OCI-M2 (cell line): Measurements from ENCODE around the gene SHISA5.
"Not testable (repeated sequence)": the region's sequence is repeated elsewhere in the genome, so short reads cannot be mapped to it uniquely, and the experiment has no call there.

ENCODE experiments used
- DNase-seq: peaks from one replicate; lab custom pipeline; 2025; ENCODE audit not compliant: unreplicated experiment; lab: John Stamatoyannopoulos, UW

Gene SHISA5

GRCh38 chr3:48461767-48462166 lies 42.2 kb downstream of the SHISA5 start:
- not testable (repeated sequence) for DNase-seq

DNA sequence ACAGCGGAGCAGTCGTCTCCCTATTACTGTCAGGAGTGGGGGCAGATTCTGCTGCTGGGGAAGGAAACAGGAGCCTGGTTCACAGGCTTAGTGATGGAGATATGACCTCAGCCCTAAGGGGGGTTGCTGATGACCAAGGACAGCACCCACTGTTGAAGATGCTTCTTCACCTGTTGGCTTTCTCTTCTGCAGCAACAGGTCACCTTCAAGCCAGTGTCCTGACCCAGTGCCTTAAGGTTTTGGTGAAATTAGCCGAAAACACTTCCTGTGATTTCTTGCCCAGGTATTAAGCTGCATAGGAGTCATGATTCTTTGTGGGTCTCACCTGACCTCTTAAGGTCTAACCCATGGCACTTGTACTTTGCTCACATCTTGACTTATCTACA lies 43.5 kb downstream of the SHISA5 start:
- no peak for DNase-seq

DNA sequence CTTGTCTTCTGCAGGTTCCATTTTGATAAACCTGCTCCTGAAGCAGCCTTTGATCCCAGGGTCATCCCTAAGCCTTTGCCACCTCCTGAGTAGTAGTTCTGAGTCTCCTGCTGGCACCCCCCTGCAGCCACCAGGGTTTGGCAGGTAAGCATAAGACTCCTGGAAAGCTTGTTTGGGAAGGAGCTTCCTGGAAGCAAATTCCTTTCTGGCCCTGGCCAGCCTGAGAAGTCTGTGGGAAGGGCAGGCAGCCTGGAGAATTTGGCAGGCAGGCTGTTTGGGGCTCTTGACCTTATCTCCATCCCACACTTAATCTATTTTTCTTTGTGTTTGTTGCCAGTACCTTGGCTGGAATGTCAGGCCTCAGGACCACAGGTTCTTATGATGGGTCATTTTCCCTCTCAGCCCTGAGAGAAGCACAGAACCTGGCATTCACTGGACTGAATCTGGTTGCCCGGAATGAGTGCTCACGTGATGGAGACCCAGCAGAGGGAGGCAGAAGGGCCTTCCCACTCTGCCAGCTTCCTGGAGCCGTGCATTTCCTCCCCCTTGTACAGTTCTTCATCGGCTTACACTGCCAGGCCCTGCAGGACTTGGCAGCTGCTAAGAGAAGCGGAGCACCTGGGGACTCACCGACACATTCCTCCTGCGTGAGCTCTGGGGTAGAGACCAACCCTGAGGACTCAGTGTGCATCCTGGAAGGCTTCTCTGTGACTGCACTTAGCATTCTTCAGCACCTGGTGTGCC lies 44.0 kb downstream of the SHISA5 start:
- DNase-seq, result no peak

- DNase-seq, result no peak
Measured at GRCh38 chr3:48459331-48459730, 44.6 kb downstream of the SHISA5 start.

GRCh38 chr3:48456456-48456855 lies 47.5 kb downstream of the SHISA5 start:
- no peak for DNase-seq

DNA sequence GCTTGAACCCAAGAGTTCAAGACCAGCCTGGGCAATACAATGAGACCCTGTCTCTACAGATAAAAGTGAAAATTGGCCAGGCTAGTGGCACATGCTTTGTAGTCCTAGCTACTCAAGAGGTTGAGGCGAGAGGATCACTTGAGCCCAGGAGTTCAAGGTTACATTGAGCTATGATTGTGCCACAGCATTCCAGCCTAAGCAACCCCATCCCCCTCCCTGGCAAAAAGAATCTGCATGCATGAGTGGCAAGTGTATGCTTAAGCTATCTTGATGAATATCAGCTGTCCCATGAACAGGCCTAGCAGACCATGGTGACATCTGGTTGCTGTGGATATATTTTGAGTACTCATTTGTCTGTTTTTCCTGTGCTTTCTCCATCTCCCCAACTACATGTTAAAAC lies 52.7 kb downstream of the SHISA5 start:
- DNase-seq, result no peak

DNA sequence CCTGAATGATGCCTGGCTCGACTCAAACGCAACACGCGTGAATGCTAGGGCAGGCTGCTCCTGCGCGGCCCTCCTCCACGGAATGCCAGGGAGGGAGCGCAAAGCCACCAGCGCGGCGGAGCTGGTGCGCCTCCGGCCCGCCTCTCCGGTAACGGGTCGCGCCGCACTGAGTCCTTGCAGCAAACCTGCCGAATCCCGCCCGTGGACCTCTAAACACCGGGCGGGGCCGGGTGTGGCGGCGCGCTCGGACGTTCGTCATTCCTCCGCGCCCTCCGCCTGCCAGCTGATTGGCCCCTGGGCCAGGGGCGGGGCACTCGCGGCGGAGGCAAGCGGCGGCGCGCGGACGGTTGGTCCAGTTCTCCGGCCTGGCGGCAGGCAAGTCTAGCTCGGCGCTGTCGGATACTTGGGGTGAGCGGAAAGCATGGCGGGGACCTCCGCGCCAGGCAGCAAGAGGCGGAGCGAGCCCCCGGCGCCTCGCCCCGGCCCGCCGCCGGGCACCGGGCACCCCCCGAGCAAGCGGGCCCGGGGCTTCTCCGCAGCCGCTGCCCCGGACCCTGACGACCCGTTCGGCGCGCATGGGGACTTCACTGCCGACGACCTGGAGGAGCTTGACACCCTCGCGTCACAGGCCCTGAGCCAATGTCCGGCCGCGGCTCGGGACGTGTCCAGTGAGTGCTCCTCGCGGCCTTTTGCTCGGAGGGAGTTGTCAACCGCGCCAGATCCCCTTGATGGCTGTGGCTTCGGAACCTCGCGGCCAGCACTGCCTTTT lies 57.4 kb downstream of the SHISA5 start, which contains the start of gene ATRIP:
Gene ATRIP (plus strand): TSS at position 313 of the 769 bp plus-strand sequence. CDS start 109 bp downstream, at position 422.
- DNase-seq, result no peak

DNA sequence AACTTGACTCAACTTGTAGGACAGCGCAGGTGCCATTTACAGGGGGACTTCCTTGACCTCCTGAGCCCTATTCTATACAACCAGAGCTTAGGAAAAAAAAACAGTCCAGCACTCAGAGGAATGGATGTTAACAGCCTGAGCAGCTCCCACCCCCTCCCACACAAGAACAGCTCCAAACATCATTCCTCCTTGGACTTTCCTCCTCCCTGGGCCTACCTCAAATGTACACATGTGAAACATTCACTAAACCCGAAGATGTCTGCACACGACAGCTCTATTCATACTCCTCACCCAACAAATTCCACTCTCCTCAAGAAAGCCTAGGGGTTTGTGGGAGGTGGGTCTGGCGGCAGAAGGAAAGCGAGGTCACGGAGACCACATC lies 57.9 kb downstream of the SHISA5 start:
- no peak for DNase-seq

DNA sequence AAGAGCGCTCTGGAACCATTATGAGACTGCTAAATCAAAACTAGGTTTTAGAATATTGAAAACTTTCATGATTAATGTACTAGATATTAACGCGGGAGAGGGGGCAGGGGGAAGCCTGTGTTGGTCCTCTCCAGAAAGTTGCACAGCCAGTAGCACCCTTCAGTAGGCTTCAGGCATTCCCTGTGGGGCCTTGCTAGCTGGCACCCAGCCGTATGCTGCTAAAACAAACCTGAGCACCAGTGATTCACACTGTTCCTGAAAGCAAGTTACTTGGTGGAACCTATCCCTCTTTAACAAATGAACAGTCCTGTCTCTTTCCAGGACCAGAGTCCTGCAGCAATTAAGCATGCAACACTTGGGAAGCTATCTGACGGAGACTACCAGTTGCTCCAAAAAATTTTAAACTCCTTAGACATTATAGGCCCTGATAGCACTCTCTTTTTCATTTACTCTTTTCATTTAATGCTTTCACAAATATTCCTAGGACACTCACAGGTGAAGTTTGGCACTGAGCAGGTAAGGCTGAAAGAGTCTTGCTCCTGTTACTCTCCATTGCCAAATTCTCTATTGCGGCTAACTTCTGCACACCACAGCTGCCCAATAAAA lies 58.6 kb downstream of the SHISA5 start:
- no peak for DNase-seq

DNA sequence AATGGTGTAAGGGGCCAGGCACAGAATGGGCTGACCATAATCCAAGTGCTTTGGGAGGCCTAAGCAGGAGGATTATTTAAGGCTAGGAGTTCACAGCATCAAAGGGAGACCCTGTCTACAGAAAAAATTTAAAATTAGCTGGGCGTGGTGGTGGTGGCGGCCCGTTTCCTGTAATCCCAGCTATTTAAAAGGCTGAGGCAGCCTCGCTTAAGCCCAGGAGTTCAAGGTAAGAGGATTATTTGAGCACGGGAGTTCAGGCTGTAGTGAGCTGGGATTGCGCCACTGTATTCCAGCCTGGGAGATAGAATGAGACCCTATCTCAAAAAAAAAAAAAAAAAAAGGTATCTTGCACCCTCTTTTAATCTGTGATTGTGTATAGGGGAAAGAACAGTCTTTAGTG lies 62.0 kb downstream of the SHISA5 start:
- DNase-seq, result no peak

DNA sequence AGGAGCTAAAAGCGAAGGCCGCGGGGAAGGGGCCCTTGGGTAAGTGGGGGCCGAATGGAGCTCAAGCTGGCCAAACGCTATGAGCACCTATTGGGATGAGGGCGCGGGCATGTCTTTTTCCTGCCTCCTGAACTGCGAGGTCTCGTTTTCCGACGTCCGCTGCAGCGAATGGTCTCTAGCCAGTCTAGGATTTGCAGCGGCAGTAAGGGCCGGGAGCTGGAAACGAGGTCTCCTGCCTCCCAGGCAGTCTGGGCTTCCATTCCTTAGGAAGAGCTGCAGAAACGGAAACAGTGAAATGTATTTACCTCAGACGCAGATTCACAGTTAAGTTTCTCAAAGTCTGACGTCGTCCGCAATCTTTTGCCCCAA lies 63.4 kb downstream of the SHISA5 start:
- DNase-seq, result no peak

DNA sequence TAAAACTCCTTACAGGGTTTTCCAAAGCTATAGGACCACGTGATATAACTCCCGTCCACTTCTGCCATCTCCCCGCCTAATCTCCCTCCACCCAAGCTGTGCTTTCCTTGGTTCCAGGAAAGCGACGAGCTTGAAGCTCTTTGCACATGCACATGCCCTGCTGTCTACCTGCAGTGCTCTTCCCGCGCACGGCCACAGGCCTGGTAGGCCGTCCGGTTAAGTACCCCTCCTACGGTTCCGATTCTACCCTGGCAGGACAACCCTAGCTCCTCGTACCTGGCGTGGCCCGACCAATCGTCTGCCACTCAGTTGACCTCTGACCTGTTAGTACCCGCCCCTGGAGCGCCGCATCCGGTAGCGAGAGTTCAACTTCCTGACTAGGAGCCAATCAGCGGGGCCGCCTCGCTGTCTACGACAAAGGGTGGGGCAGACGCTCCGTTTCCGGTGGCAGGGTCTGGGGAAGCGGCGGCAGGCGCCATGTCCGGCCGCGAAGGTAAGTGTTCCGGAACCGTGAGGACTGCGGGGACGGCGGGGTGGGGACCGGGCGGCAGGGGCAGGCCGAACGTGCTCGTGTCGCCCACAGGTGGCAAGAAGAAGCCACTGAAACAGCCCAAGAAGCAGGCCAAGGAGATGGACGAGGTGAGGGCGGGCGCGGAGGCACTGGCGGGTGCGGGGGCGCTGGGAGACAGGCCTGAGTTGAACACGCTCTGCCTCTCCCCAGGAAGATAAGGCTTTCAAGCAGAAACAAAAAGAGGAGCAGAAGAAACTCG lies 64.0 kb downstream of the SHISA5 start, which contains the start of the genes CCDC51 and TMA7:
Gene CCDC51 (minus strand): TSS at position 300 of the 770 bp plus-strand sequence. CDS start 4,991 bp downstream, outside the sequence.
Gene TMA7 (plus strand): TSS at position 438 of the 770 bp plus-strand sequence. CDS start 40 bp downstream, at position 478.
- DNase-seq, result peak; percentile 82

DNA sequence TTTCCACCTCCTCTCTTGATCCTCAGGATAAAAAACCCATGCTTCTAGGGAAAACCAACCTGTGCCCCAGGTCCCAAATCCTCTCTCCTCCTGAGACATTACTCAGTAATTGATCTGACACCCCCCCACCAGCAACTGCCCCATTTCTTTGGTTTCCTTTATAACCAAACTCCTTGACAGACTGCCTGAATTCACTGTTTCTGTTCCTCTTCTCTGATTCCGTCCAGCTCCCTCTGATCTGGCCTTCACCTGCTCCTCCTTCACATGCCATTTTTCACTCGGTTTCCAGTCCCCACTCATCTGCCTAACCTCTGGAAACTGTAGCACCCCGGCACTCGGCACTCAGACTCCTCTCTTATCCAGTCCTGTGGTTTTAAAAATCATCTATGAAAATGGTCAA lies 66.2 kb downstream of the SHISA5 start:
- no peak for DNase-seq

GRCh38 chr3:48436855-48437254 lies 67.1 kb downstream of the SHISA5 start:
- DNase-seq, result no peak

GRCh38 chr3:48436477-48436787 lies 67.5 kb downstream of the SHISA5 start:
- no peak for DNase-seq

- DNase-seq, result peak; percentile 15
Measured at GRCh38 chr3:48435774-48436476, 68.0 kb downstream of the SHISA5 start.

- DNase-seq, result no peak
Measured at GRCh38 chr3:48435223-48435595, 68.8 kb downstream of the SHISA5 start.

GRCh38 chr3:48434591-48435222 lies 69.3 kb downstream of the SHISA5 start:
- DNase-seq, result no peak

- DNase-seq, result no peak
Measured at GRCh38 chr3:48433472-48434118, 70.4 kb downstream of the SHISA5 start.
